Esophagus muscularis mucosa (tissue), 4 donors: ENCODE measurements around the gene LYSMD4.

ENCODE experiments used
- CTCF ChIP-seq, 3 experiments: fragments of 200-600 bp in 2 of 3; fragments of 450-650 bp in 1 of 3; sonication (generic) in 2 of 3; IDR thresholded peaks; one replicate each; pipeline ENCODE4 v1.5.1; 2017 to 2019; ENCODE audit warnings: antibody characterized with exemption in 3 of 3, mild to moderate bottlenecking in 2 of 3, moderate library complexity in 1 of 3
- EP300 ChIP-seq: sonication (generic); formaldehyde crosslinking; IDR thresholded peaks from one replicate; pipeline ENCODE4 v1.6.1; 2017; ENCODE audit warnings: antibody characterized with exemption
- POLR2A ChIP-seq: fragments of 450-650 bp; IDR thresholded peaks from one replicate; pipeline ENCODE4 v1.6.1; 2017; ENCODE audit warnings: antibody characterized with exemption, moderate library complexity, mild to moderate bottlenecking, low read depth

GRCh38 chr15:99736702-99737101 lies 3.5 kb upstream of the LYSMD4 start:
- TF ChIP-seq EP300 (no peak), CTCF (IDR thresholded peaks at IDR 0.05) (no peak), POLR2A (no peak)
